Mucosa of stomach (tissue), 1 donor: ENCODE measurements around the gene DMRT2.

Source experiments
- H3K27me3 ChIP-seq: one replicate; pipeline ENCODE4 v1.7.0; 2013; ENCODE audit warnings: mild to moderate bottlenecking, low read length; ENCODE audit not compliant: control insufficient read depth, insufficient read depth
- H3K36me3 ChIP-seq: one replicate; pipeline ENCODE4 v1.7.0; 2013; ENCODE audit warnings: low read length; ENCODE audit not compliant: control insufficient read depth, insufficient read depth
- H3K4me1 ChIP-seq: one replicate; pipeline ENCODE4 v1.7.0; 2013; ENCODE audit warnings: mild to moderate bottlenecking, low read length; ENCODE audit not compliant: control insufficient read depth, insufficient read depth
- H3K4me3 ChIP-seq: one replicate; pipeline ENCODE4 v1.7.0; 2013; ENCODE audit warnings: low read length
- H3K9ac ChIP-seq: one replicate; pipeline ENCODE4 v1.7.0; 2013; ENCODE audit warnings: mild to moderate bottlenecking, low read length, moderate library complexity
- H3K9me3 ChIP-seq: one replicate; pipeline ENCODE4 v1.7.0; 2013; ENCODE audit warnings: mild to moderate bottlenecking, low read length, moderate library complexity; ENCODE audit not compliant: control insufficient read depth
- donor health status: Pancreatic carcinoma.

DMRT2 gene

DNA sequence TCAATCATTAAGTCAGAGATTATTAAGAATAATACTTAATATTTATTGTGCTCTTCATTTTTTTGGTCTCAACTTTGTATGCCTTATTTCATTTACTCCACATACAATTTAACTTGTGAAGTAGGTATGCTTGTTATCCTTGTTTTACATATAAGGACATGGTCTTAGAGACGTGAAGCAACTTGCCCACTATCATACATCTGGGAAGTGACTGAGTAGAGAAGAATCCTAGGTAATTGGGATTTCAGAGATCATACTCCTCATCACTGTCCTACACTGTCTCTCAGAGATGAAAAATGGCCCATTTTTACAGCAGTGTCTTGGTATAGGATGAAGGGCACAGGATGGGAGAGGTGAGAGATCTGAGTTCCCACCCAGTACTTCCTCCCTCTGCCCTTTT, 23.3 kb downstream of the DMRT2 start:
- H3K36me3 ChIP-seq, result no peaks in the 10 kb centered on the region
- H3K9me3 ChIP-seq, result no peaks in the 10 kb centered on the region
- H3K9ac ChIP-seq, result no peak overlapping the region
- H3K27me3 ChIP-seq, result no peaks in the 10 kb centered on the region
- H3K4me3 ChIP-seq, result no peak overlapping the region
- H3K4me1 ChIP-seq, result no peaks in the 10 kb centered on the region

GRCh38 chr9:1077616-1078015, 27.5 kb downstream of the DMRT2 start:
- Histone ChIP-seq H3K27me3 (no peaks in the 10 kb centered on the region), H3K9me3 (no peaks in the 10 kb centered on the region), H3K36me3 (no peaks in the 10 kb centered on the region), H3K9ac (no peak overlapping the region), H3K4me1 (no peaks in the 10 kb centered on the region), H3K4me3 (no peak overlapping the region)

GRCh38 chr9:1083325-1083913, 33.3 kb downstream of the DMRT2 start:
- Histone ChIP-seq H3K4me1 (no peaks in the 10 kb centered on the region), H3K36me3 (no peaks in the 10 kb centered on the region), H3K9me3 (no peaks in the 10 kb centered on the region), H3K9ac (no peak overlapping the region), H3K4me3 (no peak overlapping the region), H3K27me3 (no peaks in the 10 kb centered on the region)

DNA sequence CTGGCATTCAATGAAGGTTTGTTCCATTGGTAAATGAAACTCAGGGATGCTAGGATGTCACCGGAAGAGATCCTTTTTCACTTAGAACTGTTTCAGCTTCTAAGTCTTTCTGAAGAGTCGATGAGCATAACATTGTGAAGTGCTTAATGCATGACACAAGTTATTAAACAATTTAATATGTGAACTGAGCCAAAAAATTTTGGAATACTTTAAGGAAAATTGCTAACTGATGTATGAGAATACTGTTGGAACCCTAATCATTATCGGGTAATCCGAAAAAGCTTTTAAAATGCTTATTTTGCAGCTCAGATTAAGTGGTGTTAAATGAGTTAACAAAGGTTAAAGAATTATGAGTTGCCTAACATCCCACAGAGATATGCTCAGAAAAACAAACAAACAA, 34.9 kb downstream of the DMRT2 start:
- H3K4me1 ChIP-seq, result no peaks in the 10 kb centered on the region
- no peak overlapping the region for H3K9ac ChIP-seq
- no peaks in the 10 kb centered on the region for H3K27me3 ChIP-seq
- no peak overlapping the region for H3K4me3 ChIP-seq
- no peaks in the 10 kb centered on the region for H3K9me3 ChIP-seq
- no peaks in the 10 kb centered on the region for H3K36me3 ChIP-seq

DNA sequence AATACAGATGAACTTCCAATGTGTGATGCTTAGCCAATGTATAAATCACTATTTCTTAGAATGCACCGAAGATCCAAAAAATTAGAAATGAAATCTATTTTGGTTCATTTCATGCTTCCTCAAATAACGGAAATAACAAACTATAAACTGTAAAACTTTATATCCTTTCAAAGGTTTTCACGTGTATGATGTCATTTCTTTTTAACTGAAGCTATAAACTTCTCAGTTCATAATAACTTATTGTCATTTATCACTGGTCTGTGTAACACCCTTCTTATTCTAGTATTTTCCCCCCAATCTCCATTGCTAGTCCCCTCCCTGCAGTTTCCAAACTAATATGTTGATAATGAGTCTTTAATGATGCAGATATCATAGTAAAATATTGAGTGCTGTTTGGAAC, 36.4 kb downstream of the DMRT2 start:
- H3K4me1 ChIP-seq, result no peaks in the 10 kb centered on the region
- H3K36me3 ChIP-seq, result no peaks in the 10 kb centered on the region
- H3K9me3 ChIP-seq, result no peaks in the 10 kb centered on the region
- H3K4me3 ChIP-seq, result no peak overlapping the region
- H3K27me3 ChIP-seq, result no peaks in the 10 kb centered on the region
- no peak overlapping the region for H3K9ac ChIP-seq

DNA sequence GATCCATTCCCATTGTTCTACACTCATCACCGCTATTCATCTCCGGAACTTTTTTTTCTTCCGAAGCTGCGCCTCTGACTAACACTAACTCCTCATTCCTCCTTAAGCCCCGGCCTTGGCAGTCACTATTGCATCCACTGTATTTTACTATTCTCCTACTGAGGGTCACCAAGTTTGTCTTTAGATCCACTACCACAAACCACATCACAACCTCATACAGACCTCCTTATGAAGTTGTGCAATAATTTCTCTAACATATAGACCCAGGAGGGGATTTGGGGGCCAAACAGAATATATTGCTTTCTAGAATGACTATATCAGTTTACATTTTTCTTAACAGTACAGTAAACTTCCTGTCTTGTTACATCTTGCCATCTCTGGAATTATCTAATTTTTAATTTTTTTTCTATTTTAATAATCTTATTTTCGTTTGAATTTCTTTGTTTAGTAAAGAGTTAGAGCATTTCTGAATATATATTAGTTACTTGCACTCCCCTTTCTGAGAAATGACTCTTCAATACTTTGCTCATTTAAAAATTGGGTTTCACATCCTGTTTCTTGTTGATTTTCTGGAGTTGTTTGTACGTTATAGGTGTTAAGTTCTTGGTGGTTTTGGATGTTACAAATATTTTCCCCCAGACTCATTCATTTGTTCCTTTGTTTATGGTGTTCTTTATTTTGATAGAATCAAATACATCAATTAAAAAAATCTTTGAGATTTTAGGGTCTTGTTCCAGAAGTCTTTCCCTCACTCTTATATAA, 37.1 kb downstream of the DMRT2 start:
- no peak overlapping the region for H3K4me3 ChIP-seq
- no peaks in the 10 kb centered on the region for H3K36me3 ChIP-seq
- H3K9ac ChIP-seq, result no peak overlapping the region
- H3K9me3 ChIP-seq, result no peaks in the 10 kb centered on the region
- no peaks in the 10 kb centered on the region for H3K27me3 ChIP-seq
- no peaks in the 10 kb centered on the region for H3K4me1 ChIP-seq

DNA sequence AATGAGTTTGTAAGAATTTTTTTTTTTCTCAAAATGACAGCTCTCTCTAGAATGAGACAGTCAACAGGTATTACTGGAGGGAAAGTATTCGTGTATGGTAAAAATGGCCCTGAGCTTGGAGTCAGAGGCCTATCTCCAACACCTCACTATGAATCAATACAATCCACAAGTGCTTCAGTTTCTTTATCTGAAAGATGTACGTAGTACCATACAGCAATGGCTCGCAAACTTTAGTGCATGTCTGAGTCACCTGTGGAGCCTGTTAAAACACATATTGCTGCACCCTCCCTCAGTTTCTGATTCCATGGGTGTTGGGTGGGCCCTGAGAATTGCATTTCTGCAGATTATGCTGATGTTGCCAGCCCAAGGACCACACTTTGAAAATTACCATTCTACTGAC, 44.6 kb downstream of the DMRT2 start:
- H3K36me3 ChIP-seq, result no peaks in the 10 kb centered on the region

GRCh38 chr9:1096155-1096964, 46.2 kb downstream of the DMRT2 start:
- Histone ChIP-seq H3K9me3 (no peaks in the 10 kb centered on the region), H3K4me1 (no peaks in the 10 kb centered on the region), H3K9ac (no peak overlapping the region), H3K27me3 (no peaks in the 10 kb centered on the region), H3K36me3 (no peaks in the 10 kb centered on the region), H3K4me3 (no peak overlapping the region)

More for the DNA sequence above, 44.6 kb downstream of the DMRT2 start:
- H3K4me1 ChIP-seq, result no peaks in the 10 kb centered on the region
- H3K9me3 ChIP-seq, result no peaks in the 10 kb centered on the region
- no peak overlapping the region for H3K4me3 ChIP-seq
- no peak overlapping the region for H3K9ac ChIP-seq
- H3K27me3 ChIP-seq, result no peaks in the 10 kb centered on the region

GRCh38 chr9:1098551-1098950, 48.4 kb downstream of the DMRT2 start:
- Histone ChIP-seq H3K36me3 (no peaks in the 10 kb centered on the region), H3K9me3 (no peaks in the 10 kb centered on the region), H3K4me3 (no peak overlapping the region), H3K9ac (no peak overlapping the region), H3K4me1 (no peaks in the 10 kb centered on the region), H3K27me3 (no peaks in the 10 kb centered on the region)

- H3K36me3 ChIP-seq, result no peaks in the 10 kb centered on the region
- H3K9ac ChIP-seq, result no peak overlapping the region
- no peaks in the 10 kb centered on the region for H3K9me3 ChIP-seq
- H3K4me1 ChIP-seq, result no peaks in the 10 kb centered on the region
- no peak overlapping the region for H3K4me3 ChIP-seq
- no peaks in the 10 kb centered on the region for H3K27me3 ChIP-seq
These were observed 50.0 kb downstream of the DMRT2 start for GRCh38 chr9:1100201-1100600.

DNA sequence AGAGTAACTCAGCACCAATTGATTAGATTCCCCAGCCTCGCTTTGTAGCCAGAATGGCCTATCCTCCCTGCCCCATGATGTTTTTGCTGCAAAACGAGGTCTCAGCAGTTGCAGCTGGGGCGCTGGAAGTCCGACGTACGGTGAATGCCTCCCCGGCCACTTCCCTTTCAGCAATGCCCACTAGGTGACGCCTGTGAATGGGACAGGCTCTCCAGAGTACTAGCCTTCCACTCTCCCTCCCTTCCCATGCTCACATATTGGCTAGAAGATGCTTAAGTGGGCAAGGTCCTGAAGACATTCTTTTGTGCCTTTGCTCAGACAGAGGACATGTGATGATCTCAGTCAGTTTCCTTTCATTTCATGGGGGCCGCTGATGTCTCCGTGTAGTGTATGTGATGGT, 50.8 kb downstream of the DMRT2 start:
- Histone ChIP-seq H3K27me3 (no peaks in the 10 kb centered on the region), H3K4me3 (no peak overlapping the region), H3K9me3 (no peaks in the 10 kb centered on the region), H3K9ac (no peak overlapping the region), H3K4me1 (no peaks in the 10 kb centered on the region), H3K36me3 (no peaks in the 10 kb centered on the region)
